ENCODE measurements around the gene JAZF1. TPM values are rescaled to one million over a fixed set of nuclear protein-coding genes. Genes with fewer than 3 reads are reported as not detected.

Gene JAZF1
- total RNA-seq, 2 experiments from 2014 or later = 3.3 to 4.0 TPM

DNA sequence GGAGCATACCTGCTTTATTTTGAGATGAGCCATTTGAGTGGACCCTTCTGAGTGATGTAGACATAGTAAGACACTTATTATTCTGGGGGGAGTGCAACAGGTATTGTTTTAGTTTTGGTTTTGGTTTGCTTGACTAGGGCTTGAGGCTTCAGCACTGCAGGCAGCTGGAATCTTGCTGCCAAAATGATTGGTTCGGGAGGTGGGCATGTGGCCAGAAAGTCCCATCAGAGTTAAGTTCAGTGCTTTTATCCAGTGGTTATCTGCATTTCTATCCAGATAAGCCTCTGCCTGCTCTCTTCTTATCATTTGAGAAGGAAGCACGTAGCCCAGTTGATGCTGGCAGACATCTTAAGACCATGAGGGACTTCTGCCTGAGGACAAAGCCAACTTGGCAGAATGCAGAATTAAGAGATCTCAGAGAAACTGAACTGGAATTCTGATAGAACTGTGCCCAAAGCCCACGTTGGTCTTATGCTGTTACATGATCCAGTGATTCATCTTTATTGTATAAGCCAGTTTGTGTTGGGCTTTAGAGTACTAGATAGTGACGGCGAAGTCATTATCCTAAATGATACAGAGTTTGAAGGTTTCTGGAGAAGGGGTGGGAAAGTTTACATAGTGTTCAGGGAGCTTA is 9.6 kb upstream of the JAZF1 start:
- Mint-ChIP-seq H3K27me3 (peaks cover 4% of the 10 kb centered on the region), H3K4me3 (no peak overlapping the region), H3K4me1 (ENCODE audit: low read depth) (no peaks in the 10 kb centered on the region), H3K9me3 (no peaks in the 10 kb centered on the region), H3K36me3 (ENCODE audit: low read depth) (no peaks in the 10 kb centered on the region), H3K27ac (no peak overlapping the region)
- ChIA-PET POLR2A (interaction anchor here (1.8 kb wide), 1 partner anchor 9 kb away, joined by 4 read pairs; the partner anchor contains the start of gene JAZF1), CTCF (no interaction called here)
- TF ChIP-seq, protein P1, sequence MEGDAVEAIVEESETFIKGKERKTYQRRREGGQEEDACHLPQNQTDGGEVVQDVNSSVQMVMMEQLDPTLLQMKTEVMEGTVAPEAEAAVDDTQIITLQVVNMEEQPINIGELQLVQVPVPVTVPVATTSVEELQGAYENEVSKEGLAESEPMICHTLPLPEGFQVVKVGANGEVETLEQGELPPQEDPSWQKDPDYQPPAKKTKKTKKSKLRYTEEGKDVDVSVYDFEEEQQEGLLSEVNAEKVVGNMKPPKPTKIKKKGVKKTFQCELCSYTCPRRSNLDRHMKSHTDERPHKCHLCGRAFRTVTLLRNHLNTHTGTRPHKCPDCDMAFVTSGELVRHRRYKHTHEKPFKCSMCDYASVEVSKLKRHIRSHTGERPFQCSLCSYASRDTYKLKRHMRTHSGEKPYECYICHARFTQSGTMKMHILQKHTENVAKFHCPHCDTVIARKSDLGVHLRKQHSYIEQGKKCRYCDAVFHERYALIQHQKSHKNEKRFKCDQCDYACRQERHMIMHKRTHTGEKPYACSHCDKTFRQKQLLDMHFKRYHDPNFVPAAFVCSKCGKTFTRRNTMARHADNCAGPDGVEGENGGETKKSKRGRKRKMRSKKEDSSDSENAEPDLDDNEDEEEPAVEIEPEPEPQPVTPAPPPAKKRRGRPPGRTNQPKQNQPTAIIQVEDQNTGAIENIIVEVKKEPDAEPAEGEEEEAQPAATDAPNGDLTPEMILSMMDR (IDR thresholded peaks at IDR 0.05) = no peak
- intact Hi-C loops (cut with micrococcal nuclease) = no loop called here
- DNase-seq (no peak), ATAC-seq (no peak)

DNA sequence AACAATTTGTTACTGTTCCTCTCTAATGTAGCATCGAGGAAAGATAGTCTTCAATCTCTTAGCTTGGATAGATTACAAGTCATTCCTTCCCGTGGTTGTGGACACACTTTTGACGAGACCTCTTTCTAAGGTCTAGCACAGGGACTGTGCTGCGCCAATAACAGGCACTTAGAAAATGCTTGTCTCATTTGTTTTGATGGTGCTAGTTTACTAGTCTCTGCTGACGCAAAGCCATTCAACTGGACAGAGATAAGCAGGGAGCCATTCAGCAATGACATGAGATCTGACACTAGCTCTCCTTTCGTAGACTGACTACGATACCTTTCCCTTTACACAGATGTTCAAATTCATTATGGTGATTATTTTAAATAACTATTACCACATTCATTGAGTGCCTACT is 6.4 kb upstream of the JAZF1 start:
- H3K4me3 Mint-ChIP-seq = no peak overlapping the region
- ChIA-PET POLR2A (no interaction called here), CTCF (interaction anchor here (1.0 to 1.1 kb wide), 3 partner anchors 10 to 109 kb away, joined by 3 read pairs; no protein-coding TSS in a partner anchor)
- intact Hi-C loops (cut with micrococcal nuclease) = no loop called here
- H3K4me1 Mint-ChIP-seq (ENCODE audit: low read depth) = peaks cover under 1% of the 10 kb centered on the region
- ATAC-seq (no peak), DNase-seq (no peak)
- TF ChIP-seq, protein P1 (IDR thresholded peaks at IDR 0.05) = no peak
- H3K9me3 Mint-ChIP-seq = no peaks in the 10 kb centered on the region
- H3K27me3 Mint-ChIP-seq = peaks cover 8% of the 10 kb centered on the region
- H3K27ac Mint-ChIP-seq = no peak overlapping the region
- no peaks in the 10 kb centered on the region for H3K36me3 Mint-ChIP-seq (ENCODE audit: low read depth)

DNA sequence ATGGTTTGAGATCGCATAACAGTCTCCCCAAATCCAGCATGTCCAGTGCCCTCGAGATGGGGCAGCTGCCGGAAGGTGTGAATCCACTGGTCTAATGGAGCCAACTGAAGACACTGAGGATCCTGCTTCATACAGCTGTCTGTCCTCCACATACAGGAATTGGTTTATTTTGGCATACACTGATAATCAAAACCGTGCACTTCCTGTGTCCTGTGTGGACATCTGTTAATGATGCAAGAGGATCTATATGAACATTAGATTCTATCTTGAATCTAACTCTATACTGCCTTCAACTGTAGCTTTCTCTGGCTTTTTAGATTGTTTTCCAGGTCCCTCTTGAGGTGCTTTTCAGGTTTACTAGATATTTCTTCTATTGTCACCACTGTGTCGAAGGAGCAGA is 3.0 kb upstream of the JAZF1 start:
- ChIA-PET POLR2A (interaction anchor here (1.2 to 1.4 kb wide), 2 partner anchors 24 to 276 kb away, joined by 3 read pairs; no protein-coding TSS in a partner anchor), CTCF (interaction anchor here (1.3 to 1.4 kb wide), 2 partner anchors 9 to 86 kb away, joined by 3 read pairs; no protein-coding TSS in a partner anchor)
- Mint-ChIP-seq H3K9me3 (no peaks in the 10 kb centered on the region), H3K36me3 (ENCODE audit: low read depth) (no peaks in the 10 kb centered on the region), H3K4me1 (ENCODE audit: low read depth) (peaks cover 16% of the 10 kb centered on the region), H3K4me3 (no peak overlapping the region), H3K27me3 (peaks cover 7% of the 10 kb centered on the region), H3K27ac (no peak overlapping the region)
- TF ChIP-seq, protein P1 (IDR thresholded peaks at IDR 0.05) = no peak
- ATAC-seq = no peak
- DNase-seq = no peak
- intact Hi-C loops (cut with micrococcal nuclease) = no loop called here

DNA sequence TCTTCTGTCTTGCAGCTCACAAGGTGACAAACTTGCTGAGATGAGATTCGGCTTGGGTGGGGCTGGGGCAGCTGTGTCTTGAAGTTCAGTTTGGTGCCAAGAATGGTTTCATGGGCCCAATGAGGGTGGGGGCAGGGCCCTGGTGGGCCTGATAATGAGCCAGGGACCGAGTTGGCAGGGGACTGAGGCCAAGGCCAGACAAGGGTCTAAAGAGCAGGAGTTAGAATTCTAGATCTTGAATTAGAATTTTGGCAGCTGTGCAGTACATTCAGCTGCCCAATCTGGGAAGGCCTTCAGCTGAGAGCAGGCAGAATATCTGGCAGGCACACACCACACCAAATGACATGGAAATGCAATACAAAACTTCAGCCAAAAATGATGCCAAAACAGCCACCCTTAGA is 1.5 kb upstream of the JAZF1 start:
- Mint-ChIP-seq H3K4me1 (ENCODE audit: low read depth) (peaks cover 24% of the 10 kb centered on the region), H3K27me3 (peaks cover 7% of the 10 kb centered on the region), H3K36me3 (ENCODE audit: low read depth) (no peaks in the 10 kb centered on the region), H3K4me3 (no peak overlapping the region), H3K27ac (no peak overlapping the region), H3K9me3 (no peaks in the 10 kb centered on the region)
- ATAC-seq (no peak), DNase-seq (no peak)
- intact Hi-C loops (cut with micrococcal nuclease) = no loop called here
- TF ChIP-seq, protein P1 (IDR thresholded peaks at IDR 0.05) = no peak
- ChIA-PET POLR2A (interaction anchor here (1.4 kb wide), 1 partner anchor 25 kb away, joined by 3 read pairs; no protein-coding TSS in a partner anchor), CTCF (interaction anchor here (1.0 to 1.4 kb wide), 3 partner anchors 11 to 121 kb away, joined by 3 to 5 read pairs (median 3); no protein-coding TSS in a partner anchor)

DNA sequence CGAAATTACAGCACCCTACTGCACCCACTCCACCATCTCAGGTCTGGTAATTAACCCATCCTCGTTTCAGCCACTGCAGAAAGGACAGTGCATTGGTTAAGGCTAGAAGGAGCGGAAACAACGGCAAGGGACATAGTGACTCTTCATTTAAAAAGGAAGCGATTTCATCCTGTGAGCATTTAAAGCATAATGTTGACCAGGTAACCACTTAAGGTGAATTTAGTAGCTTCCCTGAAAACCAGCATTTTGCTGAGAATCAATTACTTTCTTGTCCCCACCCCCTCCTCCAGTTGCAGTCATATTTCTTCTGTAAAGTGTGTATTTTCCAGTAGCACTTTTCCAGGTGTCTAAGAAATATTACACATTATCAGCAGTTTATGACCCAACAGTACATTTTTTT is 821 bp upstream of the JAZF1 start:
- Mint-ChIP-seq H3K27me3 (peaks cover 7% of the 10 kb centered on the region), H3K4me3 (peak overlapping the region; percentile 77), H3K4me1 (ENCODE audit: low read depth) (peaks cover 24% of the 10 kb centered on the region), H3K9me3 (no peaks in the 10 kb centered on the region), H3K36me3 (ENCODE audit: low read depth) (no peaks in the 10 kb centered on the region), H3K27ac (peak overlapping the region; percentile 84)
- intact Hi-C loops (cut with micrococcal nuclease) = no loop called here
- TF ChIP-seq, protein P1 (IDR thresholded peaks at IDR 0.05) = no peak
- ATAC-seq (no peak), DNase-seq (no peak)
- POLR2A ChIA-PET = interaction anchor here (1.0 kb wide), 2 partner anchors 10 to 12 kb away, joined by 3 to 4 read pairs; no protein-coding TSS in a partner anchor
- CTCF ChIA-PET = no interaction called here

Data from activated CD8-positive, alpha-beta T cell treated with anti-CD3 and anti-CD28 coated beads for 36 hours (primary cell).